OCI-LY3 (cell line): Measurements from ENCODE around the gene KLK12.

ENCODE experiments used
- CTCF ChIP-seq: fragments of 200-600, 300-600 bp; sonication (generic); IDR thresholded peaks from 2 replicates; pipeline ENCODE4 v1.5.1; 2014; ENCODE audit warnings: antibody characterized with exemption, low read length, low read depth
- EZH2phosphoT487 ChIP-seq: fragments of 200-600 bp; shearing (Covaris generic); IDR thresholded peaks from 2 replicates; pipeline ENCODE4 v1.6.1; 2018; ENCODE audit warnings: antibody characterized with exemption, mixed run types, low read depth

- TF ChIP-seq CTCF (no peak), EZH2phosphoT487 (no peak)
Observed at GRCh38 chr19:50981587-50982146, 53.1 kb downstream of the KLK12 start.
